ENCODE measurements around the gene SLC1A5.

Gene SLC1A5

GRCh38 chr19:46744005-46744691 is 44.2 kb downstream of the SLC1A5 start:
- Histone ChIP-seq H3K36me3 (ENCODE audit: control insufficient read depth, insufficient read depth, low read length) (no peaks in the 10 kb centered on the region), H3K4me1 (ENCODE audit: control insufficient read depth, insufficient read depth, low read length) (peaks cover 17% of the 10 kb centered on the region), H3K27ac (ENCODE audit: low read depth, low read length) (no peak overlapping the region), H3K4me3 (ENCODE audit: low read length) (no peak overlapping the region), H3K9ac (ENCODE audit: low read length) (no peak overlapping the region), H3K27me3 (ENCODE audit: control insufficient read depth, insufficient read depth, low read length) (no peaks in the 10 kb centered on the region)

GRCh38 chr19:46742926-46743480 is 45.4 kb downstream of the SLC1A5 start:
- H3K9ac ChIP-seq (ENCODE audit: low read length), result no peak overlapping the region
- H3K4me1 ChIP-seq (ENCODE audit: control insufficient read depth, insufficient read depth, low read length), result peaks cover 17% of the 10 kb centered on the region
- H3K27ac ChIP-seq (ENCODE audit: low read depth, low read length), result no peak overlapping the region
- peaks cover under 1% of the 10 kb centered on the region for H3K36me3 ChIP-seq (ENCODE audit: control insufficient read depth, insufficient read depth, low read length)
- H3K4me3 ChIP-seq (ENCODE audit: low read length), result no peak overlapping the region
- no peaks in the 10 kb centered on the region for H3K27me3 ChIP-seq (ENCODE audit: control insufficient read depth, insufficient read depth, low read length)

GRCh38 chr19:46741447-46741846 is 46.9 kb downstream of the SLC1A5 start:
- H3K27me3 ChIP-seq (ENCODE audit: control insufficient read depth, insufficient read depth, low read length), result no peaks in the 10 kb centered on the region
- H3K9ac ChIP-seq (ENCODE audit: low read length), result no peak overlapping the region
- H3K4me1 ChIP-seq (ENCODE audit: control insufficient read depth, insufficient read depth, low read length), result peaks cover 14% of the 10 kb centered on the region
- H3K36me3 ChIP-seq (ENCODE audit: control insufficient read depth, insufficient read depth, low read length), result peaks cover 11% of the 10 kb centered on the region
- H3K4me3 ChIP-seq (ENCODE audit: low read length), result no peak overlapping the region
- H3K27ac ChIP-seq (ENCODE audit: low read depth, low read length), result no peak overlapping the region

- H3K27me3 ChIP-seq (ENCODE audit: control insufficient read depth, insufficient read depth, low read length), result no peaks in the 10 kb centered on the region
- peaks cover 11% of the 10 kb centered on the region for H3K36me3 ChIP-seq (ENCODE audit: control insufficient read depth, insufficient read depth, low read length)
- H3K27ac ChIP-seq (ENCODE audit: low read depth, low read length), result peak overlapping the region; percentile 28
- peaks cover 8% of the 10 kb centered on the region for H3K4me1 ChIP-seq (ENCODE audit: control insufficient read depth, insufficient read depth, low read length)
- H3K4me3 ChIP-seq (ENCODE audit: low read length), result no peak overlapping the region
- no peak overlapping the region for H3K9ac ChIP-seq (ENCODE audit: low read length)
These were observed 49.1 kb downstream of the SLC1A5 start for GRCh38 chr19:46739290-46739771.

GRCh38 chr19:46737761-46738171 is 50.6 kb downstream of the SLC1A5 start:
- no peak overlapping the region for H3K27ac ChIP-seq (ENCODE audit: low read depth, low read length)
- H3K27me3 ChIP-seq (ENCODE audit: control insufficient read depth, insufficient read depth, low read length), result no peaks in the 10 kb centered on the region
- H3K9ac ChIP-seq (ENCODE audit: low read length), result no peak overlapping the region
- H3K4me1 ChIP-seq (ENCODE audit: control insufficient read depth, insufficient read depth, low read length), result peaks cover 5% of the 10 kb centered on the region
- no peak overlapping the region for H3K4me3 ChIP-seq (ENCODE audit: low read length)
- H3K36me3 ChIP-seq (ENCODE audit: control insufficient read depth, insufficient read depth, low read length), result peaks cover 19% of the 10 kb centered on the region

GRCh38 chr19:46737298-46737654 is 51.1 kb downstream of the SLC1A5 start:
- Histone ChIP-seq H3K36me3 (ENCODE audit: control insufficient read depth, insufficient read depth, low read length) (peaks cover 24% of the 10 kb centered on the region), H3K27ac (ENCODE audit: low read depth, low read length) (no peak overlapping the region), H3K27me3 (ENCODE audit: control insufficient read depth, insufficient read depth, low read length) (no peaks in the 10 kb centered on the region)

GRCh38 chr19:46736531-46737297 is 51.7 kb downstream of the SLC1A5 start:
- Histone ChIP-seq H3K27me3 (ENCODE audit: control insufficient read depth, insufficient read depth, low read length) (no peaks in the 10 kb centered on the region), H3K27ac (ENCODE audit: low read depth, low read length) (no peak overlapping the region), H3K36me3 (ENCODE audit: control insufficient read depth, insufficient read depth, low read length) (peaks cover 28% of the 10 kb centered on the region), H3K9ac (ENCODE audit: low read length) (no peak overlapping the region), H3K4me3 (ENCODE audit: low read length) (no peak overlapping the region), H3K4me1 (ENCODE audit: control insufficient read depth, insufficient read depth, low read length) (peaks cover 5% of the 10 kb centered on the region)

More at GRCh38 chr19:46737298-46737654, 51.1 kb downstream of the SLC1A5 start:
- H3K4me1 ChIP-seq (ENCODE audit: control insufficient read depth, insufficient read depth, low read length), result peaks cover 5% of the 10 kb centered on the region
- H3K4me3 ChIP-seq (ENCODE audit: low read length), result no peak overlapping the region
- H3K9ac ChIP-seq (ENCODE audit: low read length), result no peak overlapping the region

- H3K27me3 ChIP-seq (ENCODE audit: control insufficient read depth, insufficient read depth, low read length), result no peaks in the 10 kb centered on the region
- no peaks in the 10 kb centered on the region for H3K4me1 ChIP-seq (ENCODE audit: control insufficient read depth, insufficient read depth, low read length)
- no peak overlapping the region for H3K4me3 ChIP-seq (ENCODE audit: low read length)
- peaks cover 42% of the 10 kb centered on the region for H3K36me3 ChIP-seq (ENCODE audit: control insufficient read depth, insufficient read depth, low read length)
- no peak overlapping the region for H3K27ac ChIP-seq (ENCODE audit: low read depth, low read length)
- no peak overlapping the region for H3K9ac ChIP-seq (ENCODE audit: low read length)
These were observed 54.6 kb downstream of the SLC1A5 start for GRCh38 chr19:46733690-46734292.

GRCh38 chr19:46732966-46733689 is 55.3 kb downstream of the SLC1A5 start:
- Histone ChIP-seq H3K4me1 (ENCODE audit: control insufficient read depth, insufficient read depth, low read length) (no peaks in the 10 kb centered on the region), H3K9ac (ENCODE audit: low read length) (no peak overlapping the region), H3K27ac (ENCODE audit: low read depth, low read length) (no peak overlapping the region), H3K4me3 (ENCODE audit: low read length) (no peak overlapping the region), H3K36me3 (ENCODE audit: control insufficient read depth, insufficient read depth, low read length) (peaks cover 48% of the 10 kb centered on the region), H3K27me3 (ENCODE audit: control insufficient read depth, insufficient read depth, low read length) (no peaks in the 10 kb centered on the region)

- Histone ChIP-seq H3K27me3 (ENCODE audit: control insufficient read depth, insufficient read depth, low read length) (no peaks in the 10 kb centered on the region), H3K4me3 (ENCODE audit: low read length) (no peak overlapping the region), H3K27ac (ENCODE audit: low read depth, low read length) (no peak overlapping the region), H3K4me1 (ENCODE audit: control insufficient read depth, insufficient read depth, low read length) (no peaks in the 10 kb centered on the region), H3K36me3 (ENCODE audit: control insufficient read depth, insufficient read depth, low read length) (peaks cover 45% of the 10 kb centered on the region), H3K9ac (ENCODE audit: low read length) (no peak overlapping the region)
These were observed 56.0 kb downstream of the SLC1A5 start for GRCh38 chr19:46732172-46732938.

- Histone ChIP-seq H3K27ac (ENCODE audit: low read depth, low read length) (no peak overlapping the region), H3K9ac (ENCODE audit: low read length) (no peak overlapping the region), H3K4me1 (ENCODE audit: control insufficient read depth, insufficient read depth, low read length) (no peaks in the 10 kb centered on the region), H3K27me3 (ENCODE audit: control insufficient read depth, insufficient read depth, low read length) (no peaks in the 10 kb centered on the region), H3K36me3 (ENCODE audit: control insufficient read depth, insufficient read depth, low read length) (peaks cover 48% of the 10 kb centered on the region), H3K4me3 (ENCODE audit: low read length) (no peak overlapping the region)
These were observed 56.8 kb downstream of the SLC1A5 start for GRCh38 chr19:46731584-46731983.

All from rectal smooth muscle tissue (tissue), 1 donor.